Measurements from ENCODE around the gene TNFSF13B. TPM values are rescaled to one million over a fixed set of nuclear protein-coding genes. Genes with fewer than 3 reads are reported as not detected.

The TNFSF13B gene
- total RNA-seq, 4 donors from 2014 or later: 0.29 to 3.7 (median 2.1) TPM; not detected in 1

DNA sequence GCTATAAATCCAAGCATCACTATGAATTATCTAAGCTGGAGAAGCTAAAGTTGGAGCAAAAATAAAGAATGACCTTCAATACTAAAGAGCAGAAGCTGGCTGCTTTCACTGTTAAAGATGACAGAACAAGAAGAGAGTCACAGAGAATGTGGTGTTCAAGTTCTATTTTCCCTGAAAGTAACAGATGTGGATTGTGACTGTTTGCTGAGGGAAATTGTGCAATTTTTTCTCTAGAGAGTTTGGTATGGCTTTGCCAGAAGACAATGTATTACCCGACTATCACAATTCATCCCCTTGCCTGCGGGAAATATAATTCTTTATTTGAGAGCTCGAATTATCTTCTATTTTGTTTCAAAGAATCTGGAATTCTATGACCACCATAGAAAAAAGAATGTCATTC, 83.1 kb downstream of the TNFSF13B start:
- Histone ChIP-seq H3K4me1 (no peaks in the 10 kb centered on the region), H3K36me3 (no peaks in the 10 kb centered on the region), H3K27me3 (no peaks in the 10 kb centered on the region), H3K9me3 (no peaks in the 10 kb centered on the region), H3K27ac (no peak overlapping the region), H3K4me3 (no peak overlapping the region)
- TF ChIP-seq CTCF (IDR thresholded peaks at IDR 0.05) (no peak), POLR2A (IDR thresholded peaks at IDR 0.05) (no peak)
- intact Hi-C loops (cut with DNase I; ENCODE audit: low total_unique reads): no loop called here
- DNase-seq: no peak

GRCh38 chr13:108357228-108357627, 87.7 kb downstream of the TNFSF13B start:
- H3K27me3 ChIP-seq: no peaks in the 10 kb centered on the region
- H3K4me1 ChIP-seq: no peaks in the 10 kb centered on the region
- DNase-seq: no peak
- H3K9me3 ChIP-seq: no peaks in the 10 kb centered on the region
- no peaks in the 10 kb centered on the region for H3K36me3 ChIP-seq
- intact Hi-C loops (cut with DNase I; ENCODE audit: low total_unique reads): no loop called here
- H3K4me3 ChIP-seq: no peak overlapping the region
- H3K27ac ChIP-seq: no peak overlapping the region
- no peak for TF ChIP-seq CTCF (IDR thresholded peaks at IDR 0.05)

Small RNA genes within 50 kb of the gene (small RNA-seq; reads per million reads assigned to genes)
- not detected for gene RNA5SP39

Other genes starting within 250 kb of the TNFSF13B start
- 10 to 100 TPM in 1 of 4 donors, 1 to 10 TPM in 3; 2.0 to 11.0 (median 7.2) TPM for gene LIG4, start 54.2 kb upstream of the TNFSF13B start, total RNA-seq
- 10 to 100 TPM in 3 of 4 donors, 1 to 10 TPM in 1; 8.7 to 30.0 (median 18.1) TPM for gene ABHD13, start 51.3 kb upstream of the TNFSF13B start, total RNA-seq

All from uterus (tissue), 4 donors.